Measurements from ENCODE around the gene UBE2F. TPM values are rescaled to one million over a fixed set of nuclear protein-coding genes. Genes with fewer than 3 reads are reported as not detected.

The UBE2F gene
- 33.6 and 43.7 TPM in 2 replicates for total RNA-seq

GRCh38 chr2:237966565-237967462 is at the start of gene UBE2F:
TSS of gene UBE2F (plus strand) at chr2:237967014. CDS start at chr2:237973108, 6,094 bp downstream.

GRCh38 chr2:238060542-238061314 is 93.9 kb downstream of the UBE2F start, which contains the start of gene SCLY:
TSS of gene SCLY (plus strand) at chr2:238061001. CDS start at chr2:238061055, 54 bp downstream.

Small RNA genes within 50 kb of the gene (small RNA-seq; reads per million reads assigned to genes)
- gene RNU6-1333P, result not detected

Other genes with a start within 250 kb of the UBE2F start
- 0.36 and 0.49 TPM in 2 replicates for gene RBM44, start 168.2 kb upstream of the UBE2F start, total RNA-seq
- 0.32 and 0.85 TPM in 2 replicates for gene RAMP1, start 107.4 kb upstream of the UBE2F start, total RNA-seq
- gene SCLY, start 94.0 kb downstream of the UBE2F start, total RNA-seq, result 15.6 and 16.3 TPM in 2 replicates
- gene ESPNL, start 133.3 kb downstream of the UBE2F start, total RNA-seq, result 0.61 and 3.6 TPM in 2 replicates
- 1.8 and 3.6 TPM in 2 replicates for gene KLHL30, start 171.7 kb downstream of the UBE2F start, total RNA-seq
- 2.9 and 3.2 TPM in 2 replicates for gene ERFE, start 192.0 kb downstream of the UBE2F start, total RNA-seq
- 14.1 and 18.7 TPM in 2 replicates for gene ILKAP, start 236.7 kb downstream of the UBE2F start, total RNA-seq

Data from hair follicle dermal papilla cell (primary cell).